IPS DF 19.7 (cell line): Measurements from ENCODE around the gene TAX1BP1.
"Not testable (repeated sequence)": the region's sequence is repeated elsewhere in the genome, so short reads cannot be mapped to it uniquely, and the experiment has no call there.

Source experiments
- DNase-seq: peaks from one replicate; pipeline ENCODE4 v3.0.0-alpha.2; 2013; ENCODE audit warnings: low read depth, low spot score

The TAX1BP1 gene

GRCh38 chr7:27739301-27739908, 557 bp upstream of the TAX1BP1 start:
- no peak for DNase-seq

GRCh38 chr7:27740449-27741086, 606 bp downstream of the TAX1BP1 start:
- peak; percentile 47 for DNase-seq

- DNase-seq: not testable (repeated sequence)
These were observed 2.2 kb downstream of the TAX1BP1 start for GRCh38 chr7:27742091-27742710.

GRCh38 chr7:27745064-27745583, 5.2 kb downstream of the TAX1BP1 start:
- DNase-seq: peak; percentile 56

- no peak for DNase-seq
These were observed 6.5 kb downstream of the TAX1BP1 start for GRCh38 chr7:27746486-27746885.

GRCh38 chr7:27746978-27747377, 7.0 kb downstream of the TAX1BP1 start:
- DNase-seq: no peak

- no peak for DNase-seq
These were observed 7.8 kb downstream of the TAX1BP1 start for GRCh38 chr7:27747589-27748368.

- DNase-seq: no peak
These were observed 10.4 kb downstream of the TAX1BP1 start for GRCh38 chr7:27750316-27750715.

- DNase-seq: no peak
These were observed 12.1 kb downstream of the TAX1BP1 start for GRCh38 chr7:27751888-27752660.

- no peak for DNase-seq
These were observed 13.9 kb downstream of the TAX1BP1 start for GRCh38 chr7:27753863-27754262.

GRCh38 chr7:27756298-27756697, 16.3 kb downstream of the TAX1BP1 start:
- no peak for DNase-seq

GRCh38 chr7:27759491-27759890, 19.5 kb downstream of the TAX1BP1 start:
- DNase-seq: no peak

- no peak for DNase-seq
These were observed 22.1 kb downstream of the TAX1BP1 start for GRCh38 chr7:27762062-27762461.

- no peak for DNase-seq
These were observed 24.1 kb downstream of the TAX1BP1 start for GRCh38 chr7:27763983-27764508.

GRCh38 chr7:27765841-27766240, 25.9 kb downstream of the TAX1BP1 start:
- no peak for DNase-seq

GRCh38 chr7:27767374-27767773, 27.4 kb downstream of the TAX1BP1 start:
- DNase-seq: no peak

GRCh38 chr7:27771111-27771510, 31.1 kb downstream of the TAX1BP1 start:
- DNase-seq: no peak

- DNase-seq: no peak
These were observed 34.9 kb downstream of the TAX1BP1 start for GRCh38 chr7:27774717-27775328.

- DNase-seq: no peak
These were observed 35.8 kb downstream of the TAX1BP1 start for GRCh38 chr7:27775782-27776181.

GRCh38 chr7:27777662-27778061, 37.7 kb downstream of the TAX1BP1 start:
- DNase-seq: no peak

GRCh38 chr7:27779873-27780272, 39.9 kb downstream of the TAX1BP1 start:
- no peak for DNase-seq
